BLaER1 (cell line): Measurements from ENCODE around the gene SAFB2.

Experiments used
- H3K27ac ChIP-seq: shearing (Covaris generic); formaldehyde crosslinking; 2 replicates; pipeline ENCODE4 v1.8.1; 2022
- H3K27me3 ChIP-seq: shearing (Covaris generic); formaldehyde crosslinking; 2 replicates; pipeline ENCODE4 v1.8.1; 2022
- H3K36me3 ChIP-seq: shearing (Covaris generic); formaldehyde crosslinking; 2 replicates; pipeline ENCODE4 v1.8.1; 2022
- H3K4me1 ChIP-seq: shearing (Covaris generic); formaldehyde crosslinking; 2 replicates; pipeline ENCODE4 v1.8.1; 2022
- H3K4me2 ChIP-seq: shearing (Covaris generic); formaldehyde crosslinking; 2 replicates; pipeline ENCODE4 v1.8.1; 2022
- H3K4me3 ChIP-seq: shearing (Covaris generic); formaldehyde crosslinking; 2 replicates; pipeline ENCODE4 v1.8.1; 2022
- H3K9ac ChIP-seq: shearing (Covaris generic); formaldehyde crosslinking; 2 replicates; pipeline ENCODE4 v1.8.1; 2022
- H3K9me3 ChIP-seq: shearing (Covaris generic); formaldehyde crosslinking; 2 replicates; pipeline ENCODE4 v1.8.1; 2022
- H4K20me1 ChIP-seq: shearing (Covaris generic); formaldehyde crosslinking; 2 replicates; pipeline ENCODE4 v1.8.1; 2022
- Cebpa-rat ChIP-seq: shearing (Covaris generic); IDR thresholded peaks from 2 replicates; pipeline ENCODE4 v1.8.1; 2022

SAFB2 gene

GRCh38 chr19:5593343-5594255 lies 29.0 kb downstream of the SAFB2 start:
- H3K4me1 ChIP-seq = peaks cover 33% of the 10 kb centered on the region
- peaks cover 57% of the 10 kb centered on the region; the same call in 1 of the 2 replicates for H4K20me1 ChIP-seq
- H3K9ac ChIP-seq = no peak overlapping the region
- no peaks in the 10 kb centered on the region for H3K9me3 ChIP-seq
- H3K36me3 ChIP-seq = peaks cover 100% of the 10 kb centered on the region
- H3K27ac ChIP-seq = no peak overlapping the region
- TF ChIP-seq Cebpa-rat = no peak
- H3K4me2 ChIP-seq = no peak overlapping the region
- no peak overlapping the region for H3K4me3 ChIP-seq
- H3K27me3 ChIP-seq = no peaks in the 10 kb centered on the region

- no peaks in the 10 kb centered on the region for H3K27me3 ChIP-seq
- H3K27ac ChIP-seq = no peak overlapping the region
- no peaks in the 10 kb centered on the region for H3K9me3 ChIP-seq
- TF ChIP-seq Cebpa-rat = no peak
- H3K9ac ChIP-seq = no peak overlapping the region
- no peak overlapping the region for H3K4me2 ChIP-seq
- H3K4me1 ChIP-seq = peaks cover 41% of the 10 kb centered on the region
- peaks cover 100% of the 10 kb centered on the region for H3K36me3 ChIP-seq
- H4K20me1 ChIP-seq = peaks cover 57% of the 10 kb centered on the region; the same call in 1 of the 2 replicates
- H3K4me3 ChIP-seq = no peak overlapping the region
Observed at GRCh38 chr19:5592531-5593342, 29.8 kb downstream of the SAFB2 start.

DNA sequence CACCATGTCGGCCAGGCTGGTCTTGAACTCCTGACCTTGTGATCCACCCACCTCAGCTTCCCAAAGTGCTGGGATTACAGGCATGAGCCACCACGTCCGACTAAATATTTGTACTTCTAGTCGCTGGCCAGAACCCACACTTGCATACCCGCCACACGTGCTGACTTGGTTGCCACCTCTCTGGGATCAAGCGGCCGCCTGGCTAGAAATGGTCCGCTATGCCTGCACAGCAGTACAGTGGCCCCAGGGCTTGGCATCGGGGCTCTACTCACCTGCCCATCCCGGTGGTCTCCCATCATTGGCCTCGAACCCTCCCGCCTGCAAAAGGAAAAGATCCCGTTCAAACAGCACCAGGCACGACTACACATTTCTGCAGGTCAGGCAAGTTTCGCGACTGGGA lies 31.1 kb downstream of the SAFB2 start:
- TF ChIP-seq Cebpa-rat = no peak
- no peak overlapping the region for H3K27ac ChIP-seq
- no peak overlapping the region for H3K4me3 ChIP-seq
- H3K9me3 ChIP-seq = no peaks in the 10 kb centered on the region
- H4K20me1 ChIP-seq = peaks cover 49% of the 10 kb centered on the region; the same call in 1 of the 2 replicates
- H3K27me3 ChIP-seq = no peaks in the 10 kb centered on the region
- H3K36me3 ChIP-seq = peaks cover 100% of the 10 kb centered on the region
- H3K9ac ChIP-seq = no peak overlapping the region
- H3K4me1 ChIP-seq = peaks cover 48% of the 10 kb centered on the region
- H3K4me2 ChIP-seq = no peak overlapping the region

DNA sequence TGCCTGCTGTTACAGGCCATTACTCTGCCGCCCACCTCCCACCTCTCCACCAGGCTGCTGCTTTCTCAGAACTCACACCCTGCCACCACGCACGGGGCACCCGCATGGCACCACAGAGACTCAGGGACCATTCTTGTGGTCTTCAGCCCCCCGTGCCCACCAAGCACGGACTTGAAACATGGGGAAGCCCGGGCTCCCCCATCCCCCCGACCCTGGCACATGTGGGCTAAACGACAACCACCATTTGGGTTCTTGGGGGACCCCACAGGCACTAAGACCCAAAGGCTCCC lies 31.8 kb downstream of the SAFB2 start:
- Histone ChIP-seq H3K4me3 (no peak overlapping the region), H3K36me3 (peaks cover 94% of the 10 kb centered on the region)
- TF ChIP-seq Cebpa-rat = no peak

DNA sequence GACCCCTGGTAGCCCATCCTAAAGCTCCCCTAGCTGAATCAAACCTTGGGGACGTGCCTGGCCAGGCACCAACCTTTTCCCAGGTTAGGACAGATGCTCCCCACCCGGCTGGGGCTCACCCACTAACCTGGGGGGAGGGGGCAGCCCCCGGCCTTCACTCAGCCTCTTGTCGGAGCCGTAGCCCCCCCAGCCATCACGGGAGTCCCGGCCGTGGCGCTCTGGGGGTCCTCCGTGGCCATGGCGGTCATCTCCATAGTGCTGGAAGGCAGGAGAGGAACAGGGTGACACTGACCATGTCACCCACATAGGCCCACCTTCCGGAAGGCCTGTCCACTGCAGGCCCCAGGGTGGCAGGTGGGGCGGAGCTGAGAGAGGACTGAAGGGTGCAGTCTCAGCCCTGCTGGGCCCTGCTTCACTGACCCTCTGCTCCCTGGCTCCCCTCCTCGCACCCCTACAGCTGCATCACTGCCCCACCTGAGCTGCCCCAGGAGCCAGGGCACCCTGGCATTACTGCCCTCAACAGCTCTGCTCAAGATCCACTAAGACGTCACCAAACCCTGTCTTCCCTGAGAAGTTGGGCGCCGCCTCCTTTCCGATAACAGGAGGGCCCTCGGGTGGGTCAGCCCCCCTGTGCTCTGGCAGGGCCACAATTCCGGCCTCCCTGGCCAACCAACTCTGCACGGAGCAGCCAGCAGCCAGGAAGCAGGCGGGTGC lies 32.3 kb downstream of the SAFB2 start:
- H3K27me3 ChIP-seq = no peaks in the 10 kb centered on the region
- H3K4me1 ChIP-seq = peaks cover 48% of the 10 kb centered on the region
- no peak overlapping the region for H3K9ac ChIP-seq
- H3K9me3 ChIP-seq = no peaks in the 10 kb centered on the region
- peaks cover 89% of the 10 kb centered on the region for H3K36me3 ChIP-seq
- H3K4me3 ChIP-seq = no peak overlapping the region
- no peak for TF ChIP-seq Cebpa-rat
- H3K4me2 ChIP-seq = no peak overlapping the region
- peaks cover 38% of the 10 kb centered on the region; the same call in 1 of the 2 replicates for H4K20me1 ChIP-seq
- H3K27ac ChIP-seq = 0 out of 2 replicates have a peak overlapping the region, but pooled peaks have one; percentile 93

More for the DNA sequence above, 31.8 kb downstream of the SAFB2 start:
- no peak overlapping the region for H3K4me2 ChIP-seq
- peaks cover 48% of the 10 kb centered on the region for H3K4me1 ChIP-seq
- peaks cover 42% of the 10 kb centered on the region; the same call in 1 of the 2 replicates for H4K20me1 ChIP-seq
- H3K27ac ChIP-seq = 0 out of 2 replicates have a peak overlapping the region, but pooled peaks have one; percentile 13
- H3K9me3 ChIP-seq = no peaks in the 10 kb centered on the region
- H3K9ac ChIP-seq = no peak overlapping the region
- H3K27me3 ChIP-seq = no peaks in the 10 kb centered on the region

DNA sequence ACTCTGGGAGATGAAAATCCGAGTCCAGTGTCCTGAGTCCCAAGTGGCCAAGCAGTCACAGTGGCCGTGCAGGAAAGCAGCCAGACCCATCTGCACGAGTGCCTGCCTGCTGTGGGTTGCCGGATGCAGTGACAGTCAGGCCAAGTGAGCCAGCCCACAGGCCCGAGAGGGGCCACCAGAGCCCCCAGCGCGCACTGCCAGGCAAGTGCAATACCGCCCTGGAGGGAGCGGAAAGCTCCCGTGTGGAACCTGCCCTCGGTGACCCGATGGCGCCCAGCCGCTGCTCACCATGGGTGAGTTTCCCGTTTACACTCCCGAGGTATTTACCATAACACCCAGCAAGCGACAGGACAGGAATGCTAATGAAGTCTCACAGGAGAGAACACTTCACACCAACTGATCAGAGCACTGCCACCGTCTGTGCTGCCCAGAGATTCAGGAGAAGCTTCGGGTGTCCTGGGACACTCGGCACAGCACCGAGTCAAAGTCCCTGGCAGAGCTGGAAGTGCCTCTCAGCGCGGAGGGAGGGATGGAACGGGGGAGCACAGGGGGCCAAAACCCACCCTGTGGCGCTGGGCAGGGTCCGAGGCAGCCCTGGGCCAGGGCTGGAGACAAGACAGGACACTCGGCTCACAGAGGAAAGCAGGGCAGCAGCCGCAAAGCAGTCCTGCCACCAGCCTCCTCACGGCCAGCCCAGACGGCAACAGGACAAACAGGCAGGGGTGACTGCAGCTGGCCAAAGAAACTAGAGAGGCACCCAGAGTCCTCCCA lies 33.5 kb downstream of the SAFB2 start:
- Histone ChIP-seq H3K4me1 (peaks cover 51% of the 10 kb centered on the region), H3K27ac (peak overlapping the region; percentile 93), H3K27me3 (no peaks in the 10 kb centered on the region), H3K9me3 (no peaks in the 10 kb centered on the region), H3K4me2 (no peak overlapping the region), H3K36me3 (peaks cover 80% of the 10 kb centered on the region), H4K20me1 (peaks cover 26% of the 10 kb centered on the region; the same call in 1 of the 2 replicates), H3K9ac (no peak overlapping the region; the same call in 1 of the 2 replicates), H3K4me3 (no peak overlapping the region)
- no peak for TF ChIP-seq Cebpa-rat

DNA sequence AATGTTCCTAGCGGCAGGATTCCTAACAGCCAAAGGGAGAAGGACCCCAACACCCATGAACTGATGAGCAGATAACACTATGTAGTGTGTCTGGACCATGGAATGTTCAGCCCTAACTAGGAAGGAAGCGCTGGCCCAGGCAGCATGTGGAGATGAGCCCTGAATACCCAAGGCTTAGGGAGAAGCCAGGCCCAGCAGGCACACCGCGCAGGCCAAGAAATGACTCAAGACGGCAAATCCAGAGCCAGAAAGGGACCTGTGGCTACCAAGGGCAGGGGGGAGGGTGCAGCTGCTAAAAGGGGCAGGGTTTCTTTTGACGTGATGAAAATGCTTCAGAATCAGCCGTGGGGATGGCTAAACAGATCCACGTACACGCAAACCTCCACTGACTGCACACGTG lies 34.1 kb downstream of the SAFB2 start:
- no peak for TF ChIP-seq Cebpa-rat
- Histone ChIP-seq H3K9ac (no peak overlapping the region), H3K4me2 (no peak overlapping the region), H3K4me1 (peaks cover 57% of the 10 kb centered on the region), H3K36me3 (peaks cover 80% of the 10 kb centered on the region), H4K20me1 (peaks cover 22% of the 10 kb centered on the region; the same call in 1 of the 2 replicates), H3K27ac (peak overlapping the region; percentile 93), H3K4me3 (no peak overlapping the region), H3K9me3 (no peaks in the 10 kb centered on the region), H3K27me3 (no peaks in the 10 kb centered on the region)

GRCh38 chr19:5587661-5588060 lies 34.9 kb downstream of the SAFB2 start:
- Histone ChIP-seq H3K4me3 (no peak overlapping the region), H3K27ac (peak overlapping the region; percentile 93), H3K27me3 (no peaks in the 10 kb centered on the region), H4K20me1 (peaks cover 22% of the 10 kb centered on the region; the same call in 1 of the 2 replicates), H3K4me2 (peak overlapping the region; percentile 91; the same call in 1 of the 2 replicates), H3K9me3 (no peaks in the 10 kb centered on the region), H3K4me1 (peaks cover 65% of the 10 kb centered on the region), H3K9ac (no peak overlapping the region), H3K36me3 (peaks cover 74% of the 10 kb centered on the region)
- no peak for TF ChIP-seq Cebpa-rat

- Histone ChIP-seq H3K4me1 (peaks cover 71% of the 10 kb centered on the region), H3K27ac (peak overlapping the region; percentile 93), H3K27me3 (no peaks in the 10 kb centered on the region), H3K9ac (no peak overlapping the region), H3K4me2 (peak overlapping the region; percentile 91), H3K4me3 (no peak overlapping the region; the same call in 1 of the 2 replicates), H4K20me1 (peaks cover 22% of the 10 kb centered on the region; the same call in 1 of the 2 replicates), H3K36me3 (peaks cover 68% of the 10 kb centered on the region), H3K9me3 (no peaks in the 10 kb centered on the region)
- TF ChIP-seq Cebpa-rat = no peak
Observed at GRCh38 chr19:5587071-5587455, 35.5 kb downstream of the SAFB2 start.
